ENCODE data around the gene ZNF681. TPM values are rescaled to one million over a fixed set of nuclear protein-coding genes. Genes with fewer than 3 reads are reported as not detected.
A peak's percentile ranks its signal among the peaks of the same experiment; 100 is the strongest.

ZNF681 gene
- total RNA-seq, 1 donor from 2014 or later = 2.4 TPM

GRCh38 chr19:23771316-23771715 is 12.6 kb upstream of the ZNF681 start:
- Mint-ChIP-seq H3K9me3 (ENCODE audit: unreplicated experiment) (peaks cover 5% of the 10 kb centered on the region), H3K36me3 (ENCODE audit: unreplicated experiment) (peaks cover 3% of the 10 kb centered on the region), H3K27me3 (ENCODE audit: unreplicated experiment) (no peaks in the 10 kb centered on the region), H3K27ac (ENCODE audit: unreplicated experiment) (no peak overlapping the region), H3K4me3 (ENCODE audit: unreplicated experiment) (no peak overlapping the region), H3K4me1 (ENCODE audit: unreplicated experiment) (no peaks in the 10 kb centered on the region)
- no peak for DNase-seq (ENCODE audit: extremely low spot score, unreplicated experiment)
- TF ChIP-seq, protein P1, sequence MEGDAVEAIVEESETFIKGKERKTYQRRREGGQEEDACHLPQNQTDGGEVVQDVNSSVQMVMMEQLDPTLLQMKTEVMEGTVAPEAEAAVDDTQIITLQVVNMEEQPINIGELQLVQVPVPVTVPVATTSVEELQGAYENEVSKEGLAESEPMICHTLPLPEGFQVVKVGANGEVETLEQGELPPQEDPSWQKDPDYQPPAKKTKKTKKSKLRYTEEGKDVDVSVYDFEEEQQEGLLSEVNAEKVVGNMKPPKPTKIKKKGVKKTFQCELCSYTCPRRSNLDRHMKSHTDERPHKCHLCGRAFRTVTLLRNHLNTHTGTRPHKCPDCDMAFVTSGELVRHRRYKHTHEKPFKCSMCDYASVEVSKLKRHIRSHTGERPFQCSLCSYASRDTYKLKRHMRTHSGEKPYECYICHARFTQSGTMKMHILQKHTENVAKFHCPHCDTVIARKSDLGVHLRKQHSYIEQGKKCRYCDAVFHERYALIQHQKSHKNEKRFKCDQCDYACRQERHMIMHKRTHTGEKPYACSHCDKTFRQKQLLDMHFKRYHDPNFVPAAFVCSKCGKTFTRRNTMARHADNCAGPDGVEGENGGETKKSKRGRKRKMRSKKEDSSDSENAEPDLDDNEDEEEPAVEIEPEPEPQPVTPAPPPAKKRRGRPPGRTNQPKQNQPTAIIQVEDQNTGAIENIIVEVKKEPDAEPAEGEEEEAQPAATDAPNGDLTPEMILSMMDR (IDR thresholded peaks at IDR 0.05) = no peak

- Mint-ChIP-seq H3K36me3 (ENCODE audit: unreplicated experiment) (peaks cover 5% of the 10 kb centered on the region), H3K9me3 (ENCODE audit: unreplicated experiment) (peaks cover 5% of the 10 kb centered on the region), H3K27me3 (ENCODE audit: unreplicated experiment) (no peaks in the 10 kb centered on the region), H3K4me3 (ENCODE audit: unreplicated experiment) (no peak overlapping the region), H3K4me1 (ENCODE audit: unreplicated experiment) (no peaks in the 10 kb centered on the region), H3K27ac (ENCODE audit: unreplicated experiment) (no peak overlapping the region)
- no peak for DNase-seq (ENCODE audit: extremely low spot score, unreplicated experiment)
- TF ChIP-seq, protein P1 (IDR thresholded peaks at IDR 0.05) = no peak
Observed at GRCh38 chr19:23770672-23771250, 12.1 kb upstream of the ZNF681 start.

DNA sequence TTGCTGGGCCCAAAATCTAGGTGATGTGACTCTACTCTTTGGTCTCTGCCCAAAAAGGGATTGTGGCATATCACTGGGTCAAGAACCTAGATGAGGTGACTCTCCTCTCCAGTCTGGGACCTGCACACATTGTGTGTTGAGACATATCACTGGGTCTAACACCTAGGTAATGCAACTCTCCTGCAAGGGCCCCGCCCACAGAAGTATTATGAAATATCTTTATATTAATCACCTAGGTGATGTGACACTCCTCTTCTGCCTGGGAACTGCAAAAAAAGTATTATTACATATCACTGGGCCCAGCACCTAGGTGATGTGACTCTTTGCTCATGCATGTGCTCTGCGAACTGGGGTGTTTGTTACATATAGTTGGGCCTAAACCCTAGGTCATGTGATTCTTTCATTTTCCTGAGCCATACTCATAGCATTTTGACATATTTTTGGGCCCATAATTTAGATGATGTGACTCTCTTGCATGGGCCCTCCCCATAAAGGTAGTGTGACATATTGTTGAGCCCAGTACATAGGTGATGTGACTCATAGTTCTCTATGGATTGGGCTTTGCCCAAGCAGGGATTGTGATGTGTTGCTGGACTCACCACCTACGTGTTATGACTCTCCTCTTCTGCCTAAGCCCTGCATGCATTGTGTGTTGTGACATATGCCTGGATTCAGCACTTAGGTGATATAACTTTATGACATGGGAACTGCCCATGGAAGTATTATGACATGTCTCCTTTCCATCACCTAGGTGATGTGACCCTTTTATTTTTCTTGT is 11.2 kb upstream of the ZNF681 start:
- no peak overlapping the region for H3K4me3 Mint-ChIP-seq (ENCODE audit: unreplicated experiment)
- no peak overlapping the region for H3K27ac Mint-ChIP-seq (ENCODE audit: unreplicated experiment)
- H3K36me3 Mint-ChIP-seq (ENCODE audit: unreplicated experiment) = peaks cover 8% of the 10 kb centered on the region
- TF ChIP-seq, protein P1 (IDR thresholded peaks at IDR 0.05) = no peak
- H3K9me3 Mint-ChIP-seq (ENCODE audit: unreplicated experiment) = peaks cover 5% of the 10 kb centered on the region
- no peaks in the 10 kb centered on the region for H3K27me3 Mint-ChIP-seq (ENCODE audit: unreplicated experiment)
- no peaks in the 10 kb centered on the region for H3K4me1 Mint-ChIP-seq (ENCODE audit: unreplicated experiment)
- no peak for DNase-seq (ENCODE audit: extremely low spot score, unreplicated experiment)

- H3K4me3 Mint-ChIP-seq (ENCODE audit: unreplicated experiment) = no peak overlapping the region
- peaks cover 5% of the 10 kb centered on the region for H3K9me3 Mint-ChIP-seq (ENCODE audit: unreplicated experiment)
- H3K4me1 Mint-ChIP-seq (ENCODE audit: unreplicated experiment) = peaks cover 16% of the 10 kb centered on the region
- H3K36me3 Mint-ChIP-seq (ENCODE audit: unreplicated experiment) = peaks cover 8% of the 10 kb centered on the region
- H3K27me3 Mint-ChIP-seq (ENCODE audit: unreplicated experiment) = no peaks in the 10 kb centered on the region
- TF ChIP-seq, protein P1 (IDR thresholded peaks at IDR 0.05) = no peak
- no peak for DNase-seq (ENCODE audit: extremely low spot score, unreplicated experiment)
- no peak overlapping the region for H3K27ac Mint-ChIP-seq (ENCODE audit: unreplicated experiment)
Observed at GRCh38 chr19:23766951-23767350, 8.3 kb upstream of the ZNF681 start.

GRCh38 chr19:23764781-23765180 is 6.1 kb upstream of the ZNF681 start:
- Mint-ChIP-seq H3K36me3 (ENCODE audit: unreplicated experiment) (peaks cover 5% of the 10 kb centered on the region), H3K4me3 (ENCODE audit: unreplicated experiment) (peak overlapping the region; percentile 23), H3K4me1 (ENCODE audit: unreplicated experiment) (peaks cover 16% of the 10 kb centered on the region), H3K9me3 (ENCODE audit: unreplicated experiment) (no peaks in the 10 kb centered on the region), H3K27me3 (ENCODE audit: unreplicated experiment) (no peaks in the 10 kb centered on the region), H3K27ac (ENCODE audit: unreplicated experiment) (no peak overlapping the region)
- TF ChIP-seq, protein P1 (IDR thresholded peaks at IDR 0.05) = no peak
- DNase-seq (ENCODE audit: extremely low spot score, unreplicated experiment) = peak; percentile 1

Data from osteocyte (in vitro differentiated cells).